Liver (tissue), 9 donors: Measurements from ENCODE around the gene BHLHA15. TPM values are rescaled to one million over a fixed set of nuclear protein-coding genes. Genes with fewer than 3 reads are reported as not detected.

Source experiments
- DNase-seq: peaks from one replicate; pipeline ENCODE4 v3.0.0-alpha.2; 2017; ENCODE audit warnings: low spot score
- H3K27ac ChIP-seq, 2 donors: one replicate each; pipeline ENCODE4 v1.7.0; 2013; ENCODE audit warnings: inconsistent platforms in 2 of 2, low read length in 2 of 2, control low read depth in 1 of 2, low read depth in 1 of 2, mild to moderate bottlenecking in 1 of 2
- H3K27me3 ChIP-seq, 4 donors: one replicate each; pipeline versions ENCODE4 v1.6.1 to v1.7.0; 2013; ENCODE audit warnings: low read length in 3 of 4, inconsistent platforms in 1 of 4, mild to moderate bottlenecking in 1 of 4, moderate library complexity in 1 of 4; ENCODE audit not compliant: control insufficient read depth in 4 of 4, insufficient read depth in 4 of 4
- H3K36me3 ChIP-seq, 4 donors: one replicate each; pipeline versions ENCODE4 v1.6.1 to v1.7.0; 2013; ENCODE audit warnings: low read length in 3 of 4, mild to moderate bottlenecking in 3 of 4, low read depth in 1 of 4, moderate library complexity in 1 of 4; ENCODE audit not compliant: control insufficient read depth in 4 of 4, insufficient read depth in 3 of 4
- H3K4me1 ChIP-seq, 4 donors: one replicate each; pipeline versions ENCODE4 v1.6.1 to v1.7.0; 2013; ENCODE audit warnings: low read length in 3 of 4, mild to moderate bottlenecking in 3 of 4, moderate library complexity in 1 of 4; ENCODE audit not compliant: control insufficient read depth in 4 of 4, insufficient read depth in 4 of 4
- H3K4me3 ChIP-seq, 3 donors: one replicate each; pipeline versions ENCODE4 v1.6.1 to v1.7.0; 2013; ENCODE audit warnings: low read length in 3 of 3, control low read depth in 1 of 3, low read depth in 1 of 3, mild to moderate bottlenecking in 1 of 3
- H3K9ac ChIP-seq, 2 donors: one replicate each; pipeline ENCODE4 v1.7.0; 2013; ENCODE audit warnings: low read length in 2 of 2, mild to moderate bottlenecking in 2 of 2, moderate library complexity in 2 of 2, control low read depth in 1 of 2, low read depth in 1 of 2
- H3K9me3 ChIP-seq, 4 donors: one replicate each; pipeline versions ENCODE4 v1.6.1 to v1.7.0; 2013; ENCODE audit warnings: low read length in 3 of 4; ENCODE audit not compliant: control insufficient read depth in 4 of 4
- ATF3 ChIP-seq: IDR thresholded peaks from 2 replicates; pipeline ENCODE4 v1.6.1; 2016; ENCODE audit warnings: antibody characterized with exemption
- FOXA1 ChIP-seq: IDR thresholded peaks from 2 replicates; pipeline ENCODE4 v1.6.1; 2016; ENCODE audit warnings: antibody characterized with exemption
- FOXA2 ChIP-seq: IDR thresholded peaks from 2 replicates; pipeline ENCODE4 v1.6.1; 2016; ENCODE audit warnings: antibody characterized with exemption
- GABPA ChIP-seq, 2 donors: IDR thresholded peaks in 1 of 2; conservative IDR thresholded peaks in 1 of 2; 2 replicates each; pipeline ENCODE4 v1.6.1; 2016; ENCODE audit warnings: antibody characterized with exemption in 2 of 2, mild to moderate bottlenecking in 1 of 2, moderate library complexity in 1 of 2
- HNF4A ChIP-seq, 2 donors: conservative IDR thresholded peaks; 2 replicates each; pipeline ENCODE4 v1.6.1; 2016; ENCODE audit warnings: antibody characterized with exemption in 2 of 2, mild to moderate bottlenecking in 2 of 2
- HNF4G ChIP-seq: IDR thresholded peaks from 2 replicates; pipeline ENCODE4 v1.6.1; 2016; ENCODE audit warnings: antibody characterized with exemption
- JUND ChIP-seq, 2 donors: IDR thresholded peaks; 2 replicates each; pipeline ENCODE4 v1.6.1; 2016; ENCODE audit warnings: antibody characterized with exemption in 2 of 2
- MAX ChIP-seq: IDR thresholded peaks from 2 replicates; pipeline ENCODE4 v1.6.1; 2016; ENCODE audit warnings: antibody characterized with exemption
- NR2F2 ChIP-seq: IDR thresholded peaks from 2 replicates; pipeline ENCODE4 v1.6.1; 2016; ENCODE audit warnings: antibody characterized with exemption
- RAD21 ChIP-seq, 2 donors: IDR thresholded peaks; 2 replicates each; pipeline ENCODE4 v1.6.1; 2016; ENCODE audit warnings: antibody characterized with exemption in 2 of 2, mild to moderate bottlenecking in 2 of 2
- REST ChIP-seq: IDR thresholded peaks from 2 replicates; pipeline ENCODE4 v1.6.1; 2016; ENCODE audit warnings: antibody characterized with exemption, mild to moderate bottlenecking
- RXRA ChIP-seq, 2 donors: IDR thresholded peaks; 2 replicates each; pipeline ENCODE4 v1.6.1; 2017 to 2018; ENCODE audit warnings: antibody characterized with exemption in 2 of 2, mild to moderate bottlenecking in 1 of 2
- SP1 ChIP-seq: IDR thresholded peaks from 2 replicates; pipeline ENCODE4 v1.6.1; 2018; ENCODE audit warnings: antibody characterized with exemption, mild to moderate bottlenecking
- YY1 ChIP-seq: IDR thresholded peaks from 2 replicates; pipeline ENCODE4 v1.6.1; 2016; ENCODE audit warnings: antibody characterized with exemption, mild to moderate bottlenecking
- WGBS: extraction: QIAGEN DNeasy Blood & Tissue Kit; methylation state at CpG from one replicate; pipeline ENCODE4 v1.1.7; 2013; 5-methylcytosine and 5-hydroxymethylcytosine counted together
- polyA plus RNA-seq, 2 donors: library from polyadenylated mRNA; stranded (reverse) in 1 of 2; unstranded in 1 of 2; fragments of 200-250 nt in 1 of 2; fragments of >200 nt in 1 of 2; fragmentation: Nextera tagmentation in 1 of 2; extraction: Ambion mirVana in 1 of 2; gene quantifications; one replicate each; pipeline versions ENCODE4 v1.2.1 to v1.2.3, GENCODE V29; 2013 to 2015
- total RNA-seq, 2 donors: library from RNA; depleted of rRNA; stranded (reverse); fragments of >200 nt; gene quantifications; one replicate each; pipeline ENCODE4 v1.2.3, GENCODE V29; 2014
- donor health status: healthy.
- donor health status: healthy.
- donor health status: healthy.
- donor health status: healthy.
- donor health status: healthy.

Gene BHLHA15
- total and polyA plus RNA-seq, 4 donors = 1.0 to 28.9 (median 7.6) TPM

- TF ChIP-seq REST (no peak), ATF3 (no peak), MAX (no peak)
Measured at GRCh38 chr7:98192781-98193457, 18.3 kb upstream of the BHLHA15 start (continued).

- Histone ChIP-seq H3K9ac (no peak overlapping the region), H3K27ac (no peak overlapping the region), H3K4me1 (no peaks in the 10 kb centered on the region), H3K27me3 (no peaks in the 10 kb centered on the region), H3K9me3 (no peaks in the 10 kb centered on the region), H3K36me3 (peaks cover 15 to 51% (median 31%) of the 10 kb centered on the region in 4 donors), H3K4me3 (no peak overlapping the region)
- TF ChIP-seq JUND (IDR thresholded peaks at IDR 0.05) (no peak), NR2F2 (no peak), SP1 (no peak), ATF3 (no peak), YY1 (no peak), FOXA2 (no peak), GABPA (IDR thresholded peaks at IDR 0.05 in 1 of 2, conservative IDR thresholded peaks at IDR 0.05 in 1 of 2) (no peak), RAD21 (IDR thresholded peaks at IDR 0.05) (no peak), RXRA (IDR thresholded peaks at IDR 0.05) (no peak), HNF4A (conservative IDR thresholded peaks at IDR 0.05) (no peak), FOXA1 (no peak), REST (no peak), HNF4G (no peak)
- 99% methylated on average over 37 of the region's 37 CpGs for WGBS
- DNase-seq = peak; percentile 27
Measured at GRCh38 chr7:98193474-98194180, 17.6 kb upstream of the BHLHA15 start.
